CD14-positive monocyte (primary cell): ENCODE measurements around the gene HEBP2. TPM values are rescaled to one million over a fixed set of nuclear protein-coding genes. Genes with fewer than 3 reads are reported as not detected.

Experiments
- DNase-seq, 3 donors: peaks; one replicate each; pipeline ENCODE4 v3.0.0-alpha.2; 2011 to 2022
- H2AFZ ChIP-seq: 2 replicates; pipeline ENCODE4 v1.6.0; 2012; ENCODE audit warnings: mild to moderate bottlenecking, low read depth, low read length, inconsistent platforms; ENCODE audit not compliant: insufficient read depth, poor library complexity, severe bottlenecking
- H3K27ac ChIP-seq, 2 donors: 1 replicate in 1 of 2; 2 replicates in 1 of 2; pipeline ENCODE4 v1.5.1; 2012 to 2013; ENCODE audit warnings: low read length in 2 of 2, control low read depth in 1 of 2, inconsistent platforms in 1 of 2, low read depth in 1 of 2, mild to moderate bottlenecking in 1 of 2
- H3K27me3 ChIP-seq, 2 donors: one replicate each; pipeline versions ENCODE4 v1.6.0 to v1.6.1; 2011 to 2013; ENCODE audit warnings: low read length in 2 of 2; ENCODE audit not compliant: control insufficient read depth in 2 of 2, insufficient read depth in 2 of 2
- H3K36me3 ChIP-seq, 2 donors: replicated peaks in 1 of 2; 1 replicate in 1 of 2; 2 replicates in 1 of 2; pipeline versions ENCODE4 v1.5.1 to v1.6.1; 2012 to 2013; ENCODE audit warnings: low read length in 2 of 2, control low read depth in 1 of 2, inconsistent platforms in 1 of 2, mild to moderate bottlenecking in 1 of 2; ENCODE audit not compliant: insufficient read depth in 2 of 2, control insufficient read depth in 1 of 2
- H3K4me1 ChIP-seq, 2 donors: 1 replicate in 1 of 2; 2 replicates in 1 of 2; pipeline versions ENCODE4 v1.5.1 to v1.6.1; 2012 to 2013; ENCODE audit warnings: low read length in 2 of 2, control low read depth in 1 of 2, inconsistent platforms in 1 of 2, mild to moderate bottlenecking in 1 of 2, moderate library complexity in 1 of 2; ENCODE audit not compliant: insufficient read depth in 2 of 2, control insufficient read depth in 1 of 2
- H3K4me2 ChIP-seq: replicated peaks from 2 replicates; pipeline ENCODE3; 2012; ENCODE audit warnings: low read length, moderate library complexity, mild to moderate bottlenecking; ENCODE audit not compliant: poor library complexity, severe bottlenecking; ENCODE audit errors: extremely low read depth
- H3K4me3 ChIP-seq, 3 experiments: fragments of 200-600 bp in 1 of 3; sonication (generic) in 1 of 3; replicated peaks in 1 of 3; 1 replicate in 2 of 3; 2 replicates in 1 of 3; pipeline ENCODE4 v1.5.1; 2011 to 2013; ENCODE audit warnings: low read length in 3 of 3, mild to moderate bottlenecking in 3 of 3, control low read depth in 2 of 3, low read depth in 2 of 3, inconsistent platforms in 1 of 3, moderate library complexity in 1 of 3
- H3K79me2 ChIP-seq: 2 replicates; pipeline ENCODE4 v1.6.0; 2012; ENCODE audit warnings: mild to moderate bottlenecking, control low read depth, inconsistent platforms, low read length, moderate library complexity; ENCODE audit not compliant: insufficient read depth
- H3K9ac ChIP-seq: 2 replicates; pipeline ENCODE4 v1.6.0; 2017; ENCODE audit warnings: low read length, mild to moderate bottlenecking; ENCODE audit not compliant: insufficient read depth, poor library complexity, severe bottlenecking
- H3K9me3 ChIP-seq, 2 donors: replicated peaks in 1 of 2; 1 replicate in 1 of 2; 2 replicates in 1 of 2; pipeline versions ENCODE4 v1.5.1 to v1.6.1; 2012 to 2013; ENCODE audit warnings: low read length in 2 of 2, control low read depth in 1 of 2; ENCODE audit not compliant: control insufficient read depth in 1 of 2, insufficient read depth in 1 of 2
- H4K20me1 ChIP-seq: 2 replicates; pipeline ENCODE4 v1.6.0; 2012; ENCODE audit warnings: mild to moderate bottlenecking, low read length, control low read depth, moderate library complexity; ENCODE audit not compliant: insufficient read depth
- H3K27ac Mint-ChIP-seq, 7 donors: one replicate each; pipeline ENCODE4 v1.8.0; 2020; ENCODE audit warnings: mild to moderate bottlenecking in 7 of 7, mixed read lengths in 7 of 7, moderate library complexity in 6 of 7, inconsistent platforms in 2 of 7
- H3K27me3 Mint-ChIP-seq, 3 donors: one replicate each; pipeline ENCODE4 v1.8.0; 2021 to 2022; ENCODE audit warnings: low read depth in 3 of 3, mild to moderate bottlenecking in 3 of 3, mixed read lengths in 3 of 3, moderate library complexity in 3 of 3, inconsistent platforms in 1 of 3
- H3K36me3 Mint-ChIP-seq, 2 donors: one replicate each; pipeline ENCODE4 v1.8.0; 2020; ENCODE audit warnings: mixed read lengths in 2 of 2, inconsistent platforms in 1 of 2, mild to moderate bottlenecking in 1 of 2
- H3K4me1 Mint-ChIP-seq: one replicate; pipeline ENCODE4 v1.8.0; 2020; ENCODE audit warnings: mild to moderate bottlenecking, mixed read lengths
- H3K4me3 Mint-ChIP-seq, 2 donors: one replicate each; pipeline ENCODE4 v1.8.0; 2020; ENCODE audit warnings: mild to moderate bottlenecking in 2 of 2, mixed read lengths in 2 of 2, moderate library complexity in 1 of 2
- H3K9me3 Mint-ChIP-seq, 7 donors: one replicate each; pipeline ENCODE4 v1.8.0; 2020 to 2022; ENCODE audit warnings: mixed read lengths in 7 of 7, mild to moderate bottlenecking in 6 of 7, moderate library complexity in 6 of 7, inconsistent platforms in 2 of 7
- WGBS: methylation state at CpG from one replicate; pipeline ENCODE4 v1.1.5; 2013; ENCODE audit warnings: missing lambda C conversion rate; ENCODE audit not compliant: insufficient coverage; 5-methylcytosine and 5-hydroxymethylcytosine counted together
- intact Hi-C, 2 donors: fragments of 100-400 bp; cut with micrococcal nuclease; formaldehyde crosslinking; loops; one replicate each; pipeline versions ENCODE4 v1.15.0 to v1.15.1; 2023
- polyA plus RNA-seq, 3 donors: library from polyadenylated mRNA; depleted of rRNA in 1 of 3; unstranded in 2 of 3; stranded (reverse) in 1 of 3; fragments of 300-500 nt in 2 of 3; fragments of >200 nt in 1 of 3; fragmentation: Illumina TruSeq in 2 of 3; gene quantifications; 1 replicate in 2 of 3; 2 replicates in 1 of 3; pipeline ENCODE4 v1.2.3, GENCODE V29; 2012 to 2021
- TF ChIP-seq, protein P1 (sequence below): fragments of 200-600 bp; IDR thresholded peaks from one replicate; pipeline ENCODE4 v1.8.0; 2022; ENCODE audit warnings: antibody characterized with exemption, mild to moderate bottlenecking

The HEBP2 gene
- polyA plus RNA-seq, 3 donors: 17.0 to 97.5 (median 96.8) TPM

DNA sequence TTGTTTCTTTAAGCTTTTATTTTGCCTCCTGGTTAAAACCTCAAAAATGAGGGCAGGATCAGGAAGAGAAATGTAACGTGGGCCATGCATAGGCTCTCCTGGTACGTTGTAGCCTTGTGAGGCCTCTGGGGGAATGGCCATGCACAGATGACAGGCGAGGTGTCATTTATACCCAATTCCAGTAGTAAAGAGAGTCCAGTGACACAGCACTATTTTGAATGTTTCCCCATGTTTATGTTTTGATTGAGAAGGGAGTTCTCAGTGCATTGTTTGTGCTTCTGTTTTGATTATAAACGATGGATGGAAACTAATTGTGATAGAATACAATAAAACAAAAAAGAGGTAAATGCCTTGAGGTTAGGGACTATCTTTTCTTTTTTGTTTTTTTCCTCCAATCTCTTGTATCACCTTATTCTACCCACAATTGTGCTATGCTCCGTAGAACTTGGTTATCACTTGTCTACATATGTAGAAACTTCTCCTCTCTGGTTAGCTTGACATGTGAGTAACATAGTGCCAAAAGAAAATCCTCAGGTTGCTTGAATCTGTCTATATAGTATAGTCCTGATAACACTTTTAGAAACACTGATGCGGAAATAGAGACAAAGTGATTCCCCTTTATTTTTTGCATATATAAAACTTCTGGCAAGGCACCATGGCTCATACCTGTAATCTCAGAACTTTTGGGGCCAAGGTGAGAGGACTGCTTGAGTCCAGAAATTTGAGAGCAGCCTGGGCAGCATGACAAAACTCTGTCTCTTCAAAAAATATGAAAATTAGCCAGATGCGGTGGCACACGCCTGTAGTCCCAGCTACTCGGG is 33.2 kb upstream of the HEBP2 start:
- TF ChIP-seq, protein P1, sequence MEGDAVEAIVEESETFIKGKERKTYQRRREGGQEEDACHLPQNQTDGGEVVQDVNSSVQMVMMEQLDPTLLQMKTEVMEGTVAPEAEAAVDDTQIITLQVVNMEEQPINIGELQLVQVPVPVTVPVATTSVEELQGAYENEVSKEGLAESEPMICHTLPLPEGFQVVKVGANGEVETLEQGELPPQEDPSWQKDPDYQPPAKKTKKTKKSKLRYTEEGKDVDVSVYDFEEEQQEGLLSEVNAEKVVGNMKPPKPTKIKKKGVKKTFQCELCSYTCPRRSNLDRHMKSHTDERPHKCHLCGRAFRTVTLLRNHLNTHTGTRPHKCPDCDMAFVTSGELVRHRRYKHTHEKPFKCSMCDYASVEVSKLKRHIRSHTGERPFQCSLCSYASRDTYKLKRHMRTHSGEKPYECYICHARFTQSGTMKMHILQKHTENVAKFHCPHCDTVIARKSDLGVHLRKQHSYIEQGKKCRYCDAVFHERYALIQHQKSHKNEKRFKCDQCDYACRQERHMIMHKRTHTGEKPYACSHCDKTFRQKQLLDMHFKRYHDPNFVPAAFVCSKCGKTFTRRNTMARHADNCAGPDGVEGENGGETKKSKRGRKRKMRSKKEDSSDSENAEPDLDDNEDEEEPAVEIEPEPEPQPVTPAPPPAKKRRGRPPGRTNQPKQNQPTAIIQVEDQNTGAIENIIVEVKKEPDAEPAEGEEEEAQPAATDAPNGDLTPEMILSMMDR: no peak
- intact Hi-C loops: no loop called here
- no peak overlapping the region for H3K4me3 Mint-ChIP-seq
- Histone ChIP-seq H3K9ac (no peak overlapping the region), H3K79me2 (no peaks in the 10 kb centered on the region), H3K4me2 (no peak overlapping the region), H3K4me3 (no peak overlapping the region), H3K9me3 (no peaks in the 10 kb centered on the region), H4K20me1 (no peaks in the 10 kb centered on the region), H3K27me3 (no peaks in the 10 kb centered on the region), H3K36me3 (no peaks in the 10 kb centered on the region), H3K27ac (no peak overlapping the region), H3K4me1 (peaks cover 3 to 15% of the 10 kb centered on the region in 2 donors), H2AFZ (no peak overlapping the region)
- no peak for DNase-seq
- no peaks in the 10 kb centered on the region for H3K36me3 Mint-ChIP-seq
- H3K27me3 Mint-ChIP-seq: peaks cover under 1 to 3% (median 3%) of the 10 kb centered on the region in 3 donors
- H3K27ac Mint-ChIP-seq: no peak overlapping the region
- 90% methylated on average over 5 of the region's 9 CpGs for WGBS
- H3K9me3 Mint-ChIP-seq: peaks cover 0 to 8% (median 6%) of the 10 kb centered on the region in 7 donors
- peaks cover 16% of the 10 kb centered on the region for H3K4me1 Mint-ChIP-seq

DNA sequence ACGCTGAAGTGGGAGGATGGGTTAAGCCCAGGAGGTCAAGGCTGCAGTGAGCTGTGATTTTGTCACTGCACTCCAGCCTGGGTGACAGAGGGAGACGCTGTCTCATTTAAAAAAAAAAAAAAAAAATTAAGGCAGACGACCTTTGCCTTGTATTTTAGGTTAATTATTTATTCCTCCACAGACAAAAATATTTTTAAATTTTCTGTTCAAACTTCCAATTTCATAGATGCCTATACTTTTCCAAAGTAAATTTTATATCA is 32.6 kb upstream of the HEBP2 start:
- Mint-ChIP-seq H3K36me3 (no peaks in the 10 kb centered on the region), H3K27ac (no peak overlapping the region), H3K27me3 (peaks cover 0 to 3% (median 3%) of the 10 kb centered on the region in 3 donors), H3K9me3 (peaks cover 0 to 7% (median 6%) of the 10 kb centered on the region in 7 donors), H3K4me3 (no peak overlapping the region), H3K4me1 (peaks cover 16% of the 10 kb centered on the region)
- Histone ChIP-seq H3K4me3 (no peak overlapping the region), H3K9ac (no peak overlapping the region), H3K4me1 (peaks cover 3 to 15% of the 10 kb centered on the region in 2 donors), H3K79me2 (no peaks in the 10 kb centered on the region), H3K36me3 (no peaks in the 10 kb centered on the region), H2AFZ (no peak overlapping the region), H3K27me3 (no peaks in the 10 kb centered on the region), H3K27ac (no peak overlapping the region), H4K20me1 (no peaks in the 10 kb centered on the region), H3K9me3 (no peaks in the 10 kb centered on the region), H3K4me2 (no peak overlapping the region)
- intact Hi-C loops: no loop called here
- TF ChIP-seq, protein P1: no peak
- WGBS: 100% methylated on average over 1 of the region's 3 CpGs
- no peak for DNase-seq
